Bone marrow (tissue), 2 donors: ENCODE measurements around the gene CAPG.
"Not testable (repeated sequence)": the region's sequence is repeated elsewhere in the genome, so short reads cannot be mapped to it uniquely, and the experiment has no call there.

Experiments
- DNase-seq, 2 donors: peaks; one replicate each; lab custom pipeline; 2025; lab: John Stamatoyannopoulos, UW

The CAPG gene

GRCh38 chr2:85420536-85421259 lies 10.5 kb upstream of the CAPG start:
- peak; percentile 81 to 90 for DNase-seq

- no peak for DNase-seq
Observed at GRCh38 chr2:85419009-85419675, 9.0 kb upstream of the CAPG start.

- DNase-seq, result peak; percentile 75 to 83
Observed at GRCh38 chr2:85418132-85419008, 8.2 kb upstream of the CAPG start, which contains the start of gene SH2D6. SH2D6 (plus strand) TSS chr2:85418714; CDS start chr2:85429466, 10,752 bp downstream.

GRCh38 chr2:85415980-85416650 lies 5.9 kb upstream of the CAPG start:
- DNase-seq, result no peak

- no peak for DNase-seq
Observed at GRCh38 chr2:85414761-85415553, 4.8 kb upstream of the CAPG start.

- DNase-seq, result not testable (repeated sequence)
Observed at GRCh38 chr2:85414421-85414759, 4.2 kb upstream of the CAPG start.

GRCh38 chr2:85413592-85414420 lies 3.6 kb upstream of the CAPG start:
- DNase-seq, result peak; percentile 16 to 18

- DNase-seq, result no peak
Observed at GRCh38 chr2:85411405-85411748, 1.2 kb upstream of the CAPG start.

GRCh38 chr2:85410584-85411404 lies 628 bp upstream of the CAPG start:
- no peak for DNase-seq

- DNase-seq, result peak; percentile 43 to 87
Observed at GRCh38 chr2:85405201-85406059, 4.7 kb downstream of the CAPG start.

GRCh38 chr2:85401844-85402243 lies 8.3 kb downstream of the CAPG start:
- peak in 1 of 2 donors; percentile 30 for DNase-seq

GRCh38 chr2:85401464-85401805 lies 8.7 kb downstream of the CAPG start:
- DNase-seq, result no peak

- DNase-seq, result no peak
Observed at GRCh38 chr2:85400541-85401463, 9.4 kb downstream of the CAPG start.

- DNase-seq, result no peak
Observed at GRCh38 chr2:85400023-85400422, 10.1 kb downstream of the CAPG start.

GRCh38 chr2:85399183-85399455 lies 11.0 kb downstream of the CAPG start:
- DNase-seq, result no peak

- DNase-seq, result no peak
Observed at GRCh38 chr2:85398426-85399182, 11.6 kb downstream of the CAPG start.

- no peak for DNase-seq
Observed at GRCh38 chr2:85397925-85398331, 12.2 kb downstream of the CAPG start.
